GM12891 (cell line): ENCODE results near the gene RBM6.

ENCODE experiments used
- POLR2A ChIP-seq: IDR thresholded peaks from 2 replicates; pipeline ENCODE4 v1.6.1; 2011; ENCODE audit warnings: low read depth, low read length, control low read depth
- POLR2AphosphoS5 ChIP-seq: IDR thresholded peaks from 2 replicates; pipeline ENCODE4 v1.6.1; 2011; ENCODE audit warnings: low read depth, low read length, control low read depth
- SPI1 ChIP-seq: IDR thresholded peaks from 2 replicates; pipeline ENCODE4 v1.6.1; 2011; ENCODE audit warnings: low read depth, low read length, control low read depth

GRCh38 chr3:50068134-50068533 is 128.2 kb downstream of the RBM6 start:
- TF ChIP-seq POLR2A, result no peak
- no peak for TF ChIP-seq POLR2AphosphoS5
- TF ChIP-seq SPI1, result no peak
